Body of pancreas (tissue), 4 donors: ENCODE results near the gene ARIH1.

Experiments
- CTCF ChIP-seq, 7 experiments: fragments of 450-650 bp in 4 of 7; fragments of 200-600 bp in 3 of 7; sonication (generic) in 3 of 7; IDR thresholded peaks; one replicate each; pipeline ENCODE4 v1.5.1; 2016 to 2019; ENCODE audit warnings: antibody characterized with exemption in 7 of 7
- POLR2A ChIP-seq, 3 donors: fragments of 450-650 bp; IDR thresholded peaks; one replicate each; pipeline ENCODE4 v1.6.1; 2016; ENCODE audit warnings: antibody characterized with exemption in 3 of 3, mild to moderate bottlenecking in 2 of 3

- TF ChIP-seq CTCF (IDR thresholded peaks at IDR 0.05) (no peak), POLR2A (IDR thresholded peaks at IDR 0.05) (no peak)
Observed at GRCh38 chr15:72584006-72584405, 109.9 kb downstream of the ARIH1 start.
